Measurements from ENCODE around the gene PPP2R2D. TPM values are rescaled to one million over a fixed set of nuclear protein-coding genes. Genes with fewer than 3 reads are reported as not detected.

The PPP2R2D gene
- total RNA-seq, 1 experiment from 2014 or later, result 33.2 TPM

DNA sequence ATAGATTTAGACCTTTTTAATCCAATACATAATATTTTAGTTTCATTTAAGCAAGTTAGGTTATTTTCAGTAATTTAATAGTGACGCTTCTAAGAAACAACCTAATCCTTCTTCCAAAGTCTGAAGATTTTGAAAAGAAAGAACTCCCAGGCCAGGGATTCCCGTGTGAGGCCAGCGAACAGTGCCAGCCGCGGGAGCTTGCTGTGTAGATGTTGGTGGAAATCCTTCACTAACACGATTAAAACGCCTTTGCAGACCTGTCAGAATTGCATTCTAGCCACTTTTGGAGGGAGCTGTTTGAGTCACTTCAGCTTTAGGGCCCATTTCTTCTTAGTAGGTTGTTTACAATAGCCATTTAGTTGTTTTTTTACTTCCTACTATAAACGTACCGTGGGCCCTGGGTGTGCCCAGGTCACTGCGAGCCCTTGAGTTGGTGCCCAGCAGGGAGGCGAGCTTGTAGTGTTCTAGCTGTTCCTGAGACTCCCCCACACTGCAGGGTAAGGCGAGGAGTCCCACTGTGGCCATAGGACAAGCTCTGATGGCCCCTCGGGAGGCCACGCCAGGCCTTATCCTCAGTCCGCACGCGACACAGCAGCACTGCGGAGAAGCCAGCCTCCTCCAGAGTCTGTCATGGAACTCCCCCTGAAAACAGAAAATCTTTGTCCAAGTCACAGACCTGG lies 32.3 kb downstream of the PPP2R2D start (continued):
- TF ChIP-seq, protein P1, sequence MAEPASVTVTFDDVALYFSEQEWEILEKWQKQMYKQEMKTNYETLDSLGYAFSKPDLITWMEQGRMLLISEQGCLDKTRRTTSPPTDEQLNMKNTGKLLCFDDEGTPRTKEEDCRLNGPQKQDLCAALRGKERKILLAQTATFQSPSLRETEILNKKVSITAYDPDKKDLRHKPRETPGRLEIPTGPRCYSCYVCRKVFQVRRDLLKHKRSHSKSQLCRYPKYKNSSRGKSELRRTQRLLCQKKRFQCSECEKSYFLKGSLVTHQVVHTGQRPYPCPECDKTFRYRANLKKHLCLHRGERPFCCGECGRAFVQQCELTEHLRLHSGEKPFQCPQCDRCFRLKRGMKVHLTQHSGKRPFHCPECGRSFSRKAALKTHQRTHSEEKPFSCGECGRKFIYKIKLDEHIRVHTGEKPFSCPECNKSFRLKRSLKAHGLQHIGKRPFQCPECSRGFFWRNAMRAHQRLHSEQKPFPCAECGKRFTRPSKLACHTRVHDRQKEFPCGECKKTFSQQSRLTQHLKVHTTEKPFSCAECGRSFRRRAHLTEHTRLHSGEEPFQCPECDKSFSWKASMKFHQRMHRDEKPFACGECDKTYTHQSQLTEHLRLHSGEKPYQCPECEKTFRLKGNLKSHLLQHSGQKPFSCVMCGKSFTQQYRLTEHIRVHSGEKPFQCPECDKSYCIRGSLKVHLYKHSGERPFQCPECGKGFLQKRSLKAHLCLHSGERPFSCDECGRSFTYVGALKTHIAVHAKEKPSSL (CRISPR knock-in tag; conservative IDR thresholded peaks at IDR 0.05), result no peak
- no peak for TF ChIP-seq ZNF416 (CRISPR knock-in tag; IDR thresholded peaks at IDR 0.05)
- TF ChIP-seq, protein P2, sequence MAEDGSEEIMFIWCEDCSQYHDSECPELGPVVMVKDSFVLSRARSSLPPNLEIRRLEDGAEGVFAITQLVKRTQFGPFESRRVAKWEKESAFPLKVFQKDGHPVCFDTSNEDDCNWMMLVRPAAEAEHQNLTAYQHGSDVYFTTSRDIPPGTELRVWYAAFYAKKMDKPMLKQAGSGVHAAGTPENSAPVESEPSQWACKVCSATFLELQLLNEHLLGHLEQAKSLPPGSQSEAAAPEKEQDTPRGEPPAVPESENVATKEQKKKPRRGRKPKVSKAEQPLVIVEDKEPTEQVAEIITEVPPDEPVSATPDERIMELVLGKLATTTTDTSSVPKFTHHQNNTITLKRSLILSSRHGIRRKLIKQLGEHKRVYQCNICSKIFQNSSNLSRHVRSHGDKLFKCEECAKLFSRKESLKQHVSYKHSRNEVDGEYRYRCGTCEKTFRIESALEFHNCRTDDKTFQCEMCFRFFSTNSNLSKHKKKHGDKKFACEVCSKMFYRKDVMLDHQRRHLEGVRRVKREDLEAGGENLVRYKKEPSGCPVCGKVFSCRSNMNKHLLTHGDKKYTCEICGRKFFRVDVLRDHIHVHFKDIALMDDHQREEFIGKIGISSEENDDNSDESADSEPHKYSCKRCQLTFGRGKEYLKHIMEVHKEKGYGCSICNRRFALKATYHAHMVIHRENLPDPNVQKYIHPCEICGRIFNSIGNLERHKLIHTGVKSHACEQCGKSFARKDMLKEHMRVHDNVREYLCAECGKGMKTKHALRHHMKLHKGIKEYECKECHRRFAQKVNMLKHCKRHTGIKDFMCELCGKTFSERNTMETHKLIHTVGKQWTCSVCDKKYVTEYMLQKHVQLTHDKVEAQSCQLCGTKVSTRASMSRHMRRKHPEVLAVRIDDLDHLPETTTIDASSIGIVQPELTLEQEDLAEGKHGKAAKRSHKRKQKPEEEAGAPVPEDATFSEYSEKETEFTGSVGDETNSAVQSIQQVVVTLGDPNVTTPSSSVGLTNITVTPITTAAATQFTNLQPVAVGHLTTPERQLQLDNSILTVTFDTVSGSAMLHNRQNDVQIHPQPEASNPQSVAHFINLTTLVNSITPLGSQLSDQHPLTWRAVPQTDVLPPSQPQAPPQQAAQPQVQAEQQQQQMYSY (CRISPR knock-in tag; IDR thresholded peaks at IDR 0.05), result no peak
- no peak for TF ChIP-seq TCF7 (CRISPR knock-in tag; IDR thresholded peaks at IDR 0.05; ENCODE audit: low read depth)
- no peak for TF ChIP-seq SP1 (CRISPR knock-in tag; conservative IDR thresholded peaks at IDR 0.05)
- no peak for TF ChIP-seq ZNF263 (CRISPR knock-in tag; IDR thresholded peaks at IDR 0.05; ENCODE audit: low read depth)
- no peak for TF ChIP-seq MYBL2 (CRISPR knock-in tag; IDR thresholded peaks at IDR 0.05)
- TF ChIP-seq FOXJ3 (CRISPR knock-in tag; IDR thresholded peaks at IDR 0.05; ENCODE audit: borderline replicate concordance), result no peak
- no peak for TF ChIP-seq FOXP1 (CRISPR knock-in tag; IDR thresholded peaks at IDR 0.05; ENCODE audit: borderline replicate concordance)
- no peak for TF ChIP-seq ZNF423 (CRISPR knock-in tag; IDR thresholded peaks at IDR 0.05)
- TF ChIP-seq, protein P3, sequence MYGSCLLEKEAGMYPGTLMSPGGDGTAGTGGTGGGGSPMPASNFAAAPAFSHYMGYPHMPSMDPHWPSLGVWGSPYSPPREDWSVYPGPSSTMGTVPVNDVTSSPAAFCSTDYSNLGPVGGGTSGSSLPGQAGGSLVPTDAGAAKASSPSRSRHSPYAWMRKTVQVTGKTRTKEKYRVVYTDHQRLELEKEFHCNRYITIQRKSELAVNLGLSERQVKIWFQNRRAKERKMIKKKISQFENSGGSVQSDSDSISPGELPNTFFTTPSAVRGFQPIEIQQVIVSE (CRISPR knock-in tag; IDR thresholded peaks at IDR 0.05; ENCODE audit: borderline replicate concordance), result no peak
- TF ChIP-seq ELF4 (CRISPR knock-in tag; IDR thresholded peaks at IDR 0.05; ENCODE audit: low read depth), result no peak

DNA sequence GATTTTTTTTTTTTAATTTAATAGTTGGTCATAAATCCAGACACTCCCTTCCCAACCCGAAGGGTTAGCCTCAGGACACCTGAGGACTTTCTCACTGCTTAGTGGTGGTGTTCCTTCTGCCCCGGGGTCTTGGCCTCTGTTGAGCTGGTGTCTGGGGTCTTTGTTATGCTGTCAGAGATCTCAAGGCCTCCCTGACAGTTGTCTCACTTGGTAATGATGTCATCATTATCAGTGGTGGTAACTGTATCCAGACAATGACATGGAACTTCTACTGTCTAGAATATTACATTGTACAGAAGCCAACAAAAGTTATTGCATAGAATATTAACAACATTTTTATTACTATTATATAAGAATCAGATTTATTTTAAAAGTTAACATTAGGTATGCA lies 32.9 kb downstream of the PPP2R2D start:
- ChIA-PET CTCF (interaction anchor here (1.0 to 1.5 kb wide), 2 partner anchors 9 to 13 kb away, joined by 3 to 4 read pairs; no protein-coding TSS in a partner anchor), POLR2A (no interaction called here)
- TF ChIP-seq, protein P4, sequence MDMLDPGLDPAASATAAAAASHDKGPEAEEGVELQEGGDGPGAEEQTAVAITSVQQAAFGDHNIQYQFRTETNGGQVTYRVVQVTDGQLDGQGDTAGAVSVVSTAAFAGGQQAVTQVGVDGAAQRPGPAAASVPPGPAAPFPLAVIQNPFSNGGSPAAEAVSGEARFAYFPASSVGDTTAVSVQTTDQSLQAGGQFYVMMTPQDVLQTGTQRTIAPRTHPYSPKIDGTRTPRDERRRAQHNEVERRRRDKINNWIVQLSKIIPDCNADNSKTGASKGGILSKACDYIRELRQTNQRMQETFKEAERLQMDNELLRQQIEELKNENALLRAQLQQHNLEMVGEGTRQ (CRISPR knock-in tag; IDR thresholded peaks at IDR 0.05), result no peak
- TF ChIP-seq ZNF396 (CRISPR knock-in tag; IDR thresholded peaks at IDR 0.05; ENCODE audit: borderline replicate concordance) (no peak), RELA (CRISPR knock-in tag; IDR thresholded peaks at IDR 0.05; ENCODE audit: borderline replicate concordance) (no peak), TEAD1 (CRISPR knock-in tag; IDR thresholded peaks at IDR 0.05) (no peak), SP1 (CRISPR knock-in tag; conservative IDR thresholded peaks at IDR 0.05) (no peak)
- TF ChIP-seq, protein P5, sequence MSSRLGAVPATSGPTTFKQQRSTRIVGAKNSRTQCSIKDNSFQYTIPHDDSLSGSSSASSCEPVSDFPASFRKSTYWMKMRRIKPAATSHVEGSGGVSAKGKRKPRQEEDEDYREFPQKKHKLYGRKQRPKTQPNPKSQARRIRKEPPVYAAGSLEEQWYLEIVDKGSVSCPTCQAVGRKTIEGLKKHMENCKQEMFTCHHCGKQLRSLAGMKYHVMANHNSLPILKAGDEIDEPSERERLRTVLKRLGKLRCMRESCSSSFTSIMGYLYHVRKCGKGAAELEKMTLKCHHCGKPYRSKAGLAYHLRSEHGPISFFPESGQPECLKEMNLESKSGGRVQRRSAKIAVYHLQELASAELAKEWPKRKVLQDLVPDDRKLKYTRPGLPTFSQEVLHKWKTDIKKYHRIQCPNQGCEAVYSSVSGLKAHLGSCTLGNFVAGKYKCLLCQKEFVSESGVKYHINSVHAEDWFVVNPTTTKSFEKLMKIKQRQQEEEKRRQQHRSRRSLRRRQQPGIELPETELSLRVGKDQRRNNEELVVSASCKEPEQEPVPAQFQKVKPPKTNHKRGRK (CRISPR knock-in tag; IDR thresholded peaks at IDR 0.05; ENCODE audit: borderline replicate concordance), result no peak
- TF ChIP-seq, protein P6, sequence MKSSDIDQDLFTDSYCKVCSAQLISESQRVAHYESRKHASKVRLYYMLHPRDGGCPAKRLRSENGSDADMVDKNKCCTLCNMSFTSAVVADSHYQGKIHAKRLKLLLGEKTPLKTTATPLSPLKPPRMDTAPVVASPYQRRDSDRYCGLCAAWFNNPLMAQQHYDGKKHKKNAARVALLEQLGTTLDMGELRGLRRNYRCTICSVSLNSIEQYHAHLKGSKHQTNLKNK (CRISPR knock-in tag; IDR thresholded peaks at IDR 0.05), result no peak

More for the DNA sequence above, 32.9 kb downstream of the PPP2R2D start:
- Mint-ChIP-seq H3K9me3 (no peaks in the 10 kb centered on the region; the same call in 1 of the 2 replicates), H3K4me1 (peaks cover 40% of the 10 kb centered on the region), H3K4me3 (no peak overlapping the region), H3K36me3 (peaks cover 30% of the 10 kb centered on the region), H3K27ac (no peak overlapping the region), H3K27me3 (ENCODE audit: low read depth) (no peaks in the 10 kb centered on the region)
- no peak for ATAC-seq
- DNase-seq (ENCODE audit: low spot score), result no peak

All from WTC11 (cell line).